H1 (cell line): ENCODE measurements around the gene TCF19.

Experiments
- EGR1 ChIP-seq: IDR thresholded peaks from 2 replicates; pipeline ENCODE4 v1.6.1; 2011; ENCODE audit warnings: low read depth, low read length, borderline replicate concordance
- EZH2 ChIP-seq: fragments of 200-600 bp; sonication (generic); IDR thresholded peaks from 2 replicates; pipeline ENCODE4 v1.7.1; 2012; ENCODE audit warnings: low read depth, mild to moderate bottlenecking, moderate library complexity, low read length, inconsistent platforms; ENCODE audit not compliant: severe bottlenecking
- JUN ChIP-seq: IDR thresholded peaks from 2 replicates; pipeline ENCODE4 v1.6.1; 2011; ENCODE audit warnings: low read depth, mild to moderate bottlenecking, improper control_type of control experiment, low read length
- KDM1A ChIP-seq: fragments of 200-600, 300-600 bp; sonication (generic); IDR thresholded peaks from 2 replicates; pipeline ENCODE4 v1.7.1; 2016; ENCODE audit warnings: mild to moderate bottlenecking, low read length, borderline replicate concordance
- MAFK ChIP-seq: IDR thresholded peaks from 2 replicates; pipeline ENCODE4 v1.6.1; 2012; ENCODE audit warnings: low read depth, mild to moderate bottlenecking, improper control_type of control experiment, low read length
- POLR2A ChIP-seq, 2 experiments: IDR thresholded peaks; 1 replicate in 1 of 2; 2 replicates in 1 of 2; pipeline ENCODE4 v1.6.1; 2011; ENCODE audit warnings: low read depth in 2 of 2, low read length in 2 of 2, mild to moderate bottlenecking in 2 of 2; ENCODE audit errors: control extremely low read depth in 1 of 2
- POLR2AphosphoS5 ChIP-seq: IDR thresholded peaks from 2 replicates; pipeline ENCODE4 v1.6.1; 2011; ENCODE audit warnings: low read depth, low read length
- RAD21 ChIP-seq, 2 experiments: IDR thresholded peaks in 1 of 2; conservative IDR thresholded peaks in 1 of 2; 2 replicates each; pipeline ENCODE4 v1.6.1; 2011; ENCODE audit warnings: low read depth in 2 of 2, low read length in 2 of 2, improper control_type of control experiment in 1 of 2, inconsistent platforms in 1 of 2, mild to moderate bottlenecking in 1 of 2, moderate library complexity in 1 of 2
- SIN3A ChIP-seq, 2 experiments: IDR thresholded peaks in 1 of 2; conservative IDR thresholded peaks in 1 of 2; 2 replicates each; pipeline ENCODE4 v1.6.1; 2011 to 2012; ENCODE audit warnings: low read length in 2 of 2, improper control_type of control experiment in 1 of 2, low read depth in 1 of 2, mild to moderate bottlenecking in 1 of 2
- SIX5 ChIP-seq: IDR thresholded peaks from 2 replicates; pipeline ENCODE4 v1.6.1; 2011; ENCODE audit warnings: mild to moderate bottlenecking, low read depth, low read length
- SP1 ChIP-seq: IDR thresholded peaks from 2 replicates; pipeline ENCODE4 v1.6.1; 2011; ENCODE audit warnings: low read depth, low read length
- YY1 ChIP-seq: IDR thresholded peaks from 2 replicates; pipeline ENCODE4 v1.6.1; 2011; ENCODE audit warnings: low read depth, mild to moderate bottlenecking, low read length
- TF ChIP-seq, protein P1 (sequence below), 3 experiments: IDR thresholded peaks; 1 replicate in 2 of 3; 2 replicates in 1 of 3; pipeline versions ENCODE4 v1.5.1 to v1.6.1; 2011; ENCODE audit warnings: low read length in 3 of 3, mild to moderate bottlenecking in 3 of 3, inconsistent platforms in 2 of 3, low read depth in 1 of 3, moderate library complexity in 1 of 3; ENCODE audit not compliant: insufficient read depth in 1 of 3; ENCODE audit errors: control extremely low read depth in 1 of 3

DNA sequence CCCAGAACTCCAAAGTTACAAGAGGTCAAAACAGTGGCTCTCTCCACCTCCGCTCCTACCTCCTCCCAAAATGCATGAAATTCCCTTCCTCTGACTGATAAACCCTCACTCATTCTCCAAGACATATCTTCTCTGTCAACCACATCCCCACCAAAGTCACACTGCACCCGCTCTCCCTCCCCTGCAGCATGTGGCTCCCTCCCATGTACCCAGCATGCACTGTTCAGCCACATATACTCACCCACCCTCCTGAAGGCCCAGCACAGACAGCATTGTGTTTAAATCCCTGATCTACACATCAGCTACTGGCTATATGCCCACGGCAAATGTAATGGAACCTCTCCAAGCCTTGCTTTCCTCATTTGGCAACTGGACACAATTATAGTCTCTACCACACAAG lies 17.6 kb downstream of the TCF19 start:
- TF ChIP-seq, protein P1, sequence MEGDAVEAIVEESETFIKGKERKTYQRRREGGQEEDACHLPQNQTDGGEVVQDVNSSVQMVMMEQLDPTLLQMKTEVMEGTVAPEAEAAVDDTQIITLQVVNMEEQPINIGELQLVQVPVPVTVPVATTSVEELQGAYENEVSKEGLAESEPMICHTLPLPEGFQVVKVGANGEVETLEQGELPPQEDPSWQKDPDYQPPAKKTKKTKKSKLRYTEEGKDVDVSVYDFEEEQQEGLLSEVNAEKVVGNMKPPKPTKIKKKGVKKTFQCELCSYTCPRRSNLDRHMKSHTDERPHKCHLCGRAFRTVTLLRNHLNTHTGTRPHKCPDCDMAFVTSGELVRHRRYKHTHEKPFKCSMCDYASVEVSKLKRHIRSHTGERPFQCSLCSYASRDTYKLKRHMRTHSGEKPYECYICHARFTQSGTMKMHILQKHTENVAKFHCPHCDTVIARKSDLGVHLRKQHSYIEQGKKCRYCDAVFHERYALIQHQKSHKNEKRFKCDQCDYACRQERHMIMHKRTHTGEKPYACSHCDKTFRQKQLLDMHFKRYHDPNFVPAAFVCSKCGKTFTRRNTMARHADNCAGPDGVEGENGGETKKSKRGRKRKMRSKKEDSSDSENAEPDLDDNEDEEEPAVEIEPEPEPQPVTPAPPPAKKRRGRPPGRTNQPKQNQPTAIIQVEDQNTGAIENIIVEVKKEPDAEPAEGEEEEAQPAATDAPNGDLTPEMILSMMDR (IDR thresholded peaks at IDR 0.05; ENCODE audit: control extremely low read depth in 1 of 3, insufficient read depth in 1 of 3, low read depth in 1 of 3, low read length in 3 of 3), result no peak
- TF ChIP-seq JUN, result no peak
- no peak for TF ChIP-seq YY1
- TF ChIP-seq SP1, result no peak
- TF ChIP-seq POLR2A (IDR thresholded peaks at IDR 0.05; ENCODE audit: control extremely low read depth in 1 of 2, low read depth in 2 of 2, low read length in 2 of 2), result no peak
- TF ChIP-seq SIN3A (conservative IDR thresholded peaks at IDR 0.05 in 1 of 2, IDR thresholded peaks at IDR 0.05 in 1 of 2; ENCODE audit: low read depth in 1 of 2, low read length in 2 of 2), result no peak
- TF ChIP-seq EZH2, result no peak
- TF ChIP-seq EGR1, result no peak
- no peak for TF ChIP-seq SIX5
- TF ChIP-seq RAD21 (IDR thresholded peaks at IDR 0.05 in 1 of 2, conservative IDR thresholded peaks at IDR 0.05 in 1 of 2; ENCODE audit: low read depth in 2 of 2, low read length in 2 of 2), result no peak
- TF ChIP-seq MAFK, result no peak
- no peak for TF ChIP-seq KDM1A
- TF ChIP-seq POLR2AphosphoS5, result no peak
